ENCODE results near the gene JPT2. TPM values are rescaled to one million over a fixed set of nuclear protein-coding genes. Genes with fewer than 3 reads are reported as not detected.

Gene JPT2
- total and polyA plus RNA-seq, 2 experiments from 2014 or later: 43.8 to 139 TPM

- ATAC-seq: no peak
- Mint-ChIP-seq H3K27ac (no peak overlapping the region), H3K9me3 (no peaks in the 10 kb centered on the region), H3K4me1 (no peaks in the 10 kb centered on the region; the same call in 2 of the 3 replicates), H3K27me3 (ENCODE audit: insufficient read depth, low read depth, poor library complexity) (peaks cover 4% of the 10 kb centered on the region), H3K36me3 (ENCODE audit: low read depth) (peaks cover 19% of the 10 kb centered on the region; the same call in 2 of the 3 replicates), H3K4me3 (no peak overlapping the region)
- no peaks in the 10 kb centered on the region for H3K79me2 ChIP-seq (replicated peaks; ENCODE audit: insufficient read depth)
- H3K27ac ChIP-seq (ENCODE audit: low read depth): no peak overlapping the region
- no peak overlapping the region for H3K4me3 ChIP-seq
- H3K36me3 ChIP-seq (ENCODE audit: insufficient read depth): no peaks in the 10 kb centered on the region; the same call in 1 of the 2 replicates
- H3F3A ChIP-seq (replicated peaks; ENCODE audit: low read depth): no peaks in the 10 kb centered on the region
- no peak for DNase-seq (ENCODE audit: low spot score)
- H3K4me1 ChIP-seq (ENCODE audit: insufficient read depth): no peaks in the 10 kb centered on the region
- H3K4me2 ChIP-seq: no peak overlapping the region
- no peaks in the 10 kb centered on the region for H3K27me3 ChIP-seq (ENCODE audit: insufficient read depth)
- TF ChIP-seq ZNF331 (CRISPR knock-in tag; IDR thresholded peaks at IDR 0.05; ENCODE audit: low read depth) (no peak), CREB1 (CRISPR knock-in tag; IDR thresholded peaks at IDR 0.05; ENCODE audit: low read depth) (no peak), ZNF462 (CRISPR knock-in tag; IDR thresholded peaks at IDR 0.05) (no peak), JUNB (IDR thresholded peaks at IDR 0.05; ENCODE audit: unreplicated experiment) (no peak), EZH2phosphoT487 (IDR thresholded peaks at IDR 0.05; ENCODE audit: unreplicated experiment) (no peak), REST (IDR thresholded peaks at IDR 0.05; ENCODE audit: unreplicated experiment) (no peak), ZNF114 (CRISPR knock-in tag; IDR thresholded peaks at IDR 0.05) (no peak), CTCF (conservative IDR thresholded peaks at IDR 0.05; ENCODE audit: low read depth in 2 of 2) (no peak), ETS1 (IDR thresholded peaks at IDR 0.05) (no peak), POLR2AphosphoS5 (IDR thresholded peaks at IDR 0.05; ENCODE audit: low read depth) (no peak), EZH2 (IDR thresholded peaks at IDR 0.05; ENCODE audit: low read depth, unreplicated experiment) (no peak), NANOG (IDR thresholded peaks at IDR 0.05; ENCODE audit: borderline replicate concordance) (no peak), STAT1 (IDR thresholded peaks at IDR 0.05; ENCODE audit: unreplicated experiment) (no peak)
- H2AFZ ChIP-seq: no peak overlapping the region
- no peaks in the 10 kb centered on the region for H3K9me2 ChIP-seq (ENCODE audit: insufficient read depth)
- H4K20me1 ChIP-seq (replicated peaks; ENCODE audit: insufficient read depth): peaks cover 3% of the 10 kb centered on the region; the same call in 1 of the 2 replicates
Observed at GRCh38 chr16:1727651-1728624, 49.9 kb downstream of the JPT2 start.
